ENCODE data around the gene ALK.

ALK gene

DNA sequence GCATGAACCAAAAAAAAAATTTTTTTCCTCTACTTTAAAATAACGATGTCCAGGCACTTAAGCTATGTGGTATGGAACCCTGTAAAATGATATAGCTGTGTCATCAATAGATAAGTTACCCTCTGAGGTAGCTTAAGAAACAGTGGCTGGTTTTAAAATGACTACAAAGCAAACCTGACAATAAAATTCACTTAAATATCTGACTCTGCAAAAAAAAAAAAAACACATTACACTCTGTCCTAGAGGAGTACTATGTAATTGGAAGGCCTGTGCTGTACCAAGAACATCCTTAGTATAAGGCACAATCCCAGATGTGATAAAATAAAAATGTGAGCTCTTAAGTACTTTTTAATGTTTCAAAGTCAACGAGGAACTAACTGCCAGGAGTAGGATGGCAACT is 322.4 kb downstream of the ALK start:
- no peak for DNase-seq

DNA sequence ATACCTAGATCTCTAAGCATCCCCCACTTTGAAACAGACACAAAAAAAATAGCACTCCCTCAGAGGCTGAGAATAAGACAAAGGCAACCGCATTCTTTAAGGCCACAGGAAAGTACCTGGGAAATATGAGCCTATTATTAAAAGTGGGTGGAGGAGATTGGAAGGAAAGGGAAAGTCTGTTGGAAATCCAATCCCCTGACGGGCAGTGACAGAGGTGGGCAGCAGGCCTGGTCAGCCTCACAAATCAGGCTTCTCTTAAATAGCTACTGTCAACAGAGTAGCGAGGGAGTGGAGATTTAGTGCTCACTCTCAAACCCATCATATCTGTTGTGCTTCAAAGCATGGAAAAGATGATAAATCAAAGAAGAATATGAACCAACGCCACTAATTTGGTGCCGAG is 324.4 kb downstream of the ALK start:
- DNase-seq = peak; percentile 70

DNA sequence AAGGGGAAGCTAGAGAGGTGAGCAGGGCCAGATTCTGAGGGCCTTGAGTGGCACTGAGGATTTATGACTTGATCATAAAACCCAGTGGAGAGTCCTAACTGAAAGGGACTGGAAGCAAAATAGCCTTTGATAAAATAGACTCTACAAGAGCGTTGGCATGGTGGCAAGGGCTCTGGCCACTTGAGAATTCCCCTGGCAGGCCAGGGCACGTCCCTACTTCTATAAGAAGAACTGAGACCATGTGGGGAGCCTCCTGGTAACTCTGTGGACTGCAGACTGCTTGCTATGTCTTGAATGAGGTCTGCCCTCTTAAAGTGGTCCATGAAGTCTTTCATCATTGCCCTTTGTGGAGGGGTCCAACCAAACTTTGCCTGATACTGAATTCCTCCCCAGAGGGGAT is 324.8 kb downstream of the ALK start:
- DNase-seq = peak; percentile 97

DNA sequence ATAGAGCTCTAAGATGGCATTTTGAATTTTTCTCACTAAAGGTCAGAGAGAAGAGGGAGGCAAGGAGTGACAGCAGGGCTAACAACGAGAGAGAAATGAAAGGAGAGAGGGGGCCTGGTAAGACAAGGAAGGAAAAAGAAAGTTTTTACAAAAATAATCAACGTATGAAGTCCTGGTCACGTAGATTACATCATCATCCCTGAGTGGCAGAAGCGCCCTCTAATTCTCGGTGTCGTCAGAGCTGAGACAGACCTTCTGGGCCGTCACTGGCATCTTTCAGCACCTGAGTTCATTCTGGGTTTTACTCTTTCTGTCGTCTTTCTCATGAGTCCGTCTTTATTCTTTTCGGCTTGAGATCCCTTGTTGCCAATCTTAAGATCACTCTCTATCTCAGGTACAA is 329.8 kb downstream of the ALK start:
- no peak for DNase-seq

DNA sequence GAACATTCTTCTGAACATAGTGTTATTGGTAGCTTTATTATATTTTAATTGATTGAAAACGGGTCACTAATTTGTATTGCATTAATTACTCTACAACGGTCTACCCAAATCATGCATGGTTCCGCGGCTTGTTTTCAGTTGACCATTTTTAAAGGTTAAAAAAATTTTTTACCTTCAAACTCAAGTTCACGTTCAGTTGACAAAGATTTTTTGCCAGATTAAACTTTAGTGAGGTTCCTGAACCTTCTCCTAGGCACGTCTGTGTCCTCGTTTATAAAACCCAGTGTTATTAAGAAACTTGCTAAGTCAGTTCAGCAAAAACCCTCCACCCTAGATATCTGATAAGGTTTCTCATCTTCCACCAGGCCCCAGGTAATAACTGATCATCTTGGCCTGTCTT is 331.2 kb downstream of the ALK start:
- no peak for DNase-seq

DNA sequence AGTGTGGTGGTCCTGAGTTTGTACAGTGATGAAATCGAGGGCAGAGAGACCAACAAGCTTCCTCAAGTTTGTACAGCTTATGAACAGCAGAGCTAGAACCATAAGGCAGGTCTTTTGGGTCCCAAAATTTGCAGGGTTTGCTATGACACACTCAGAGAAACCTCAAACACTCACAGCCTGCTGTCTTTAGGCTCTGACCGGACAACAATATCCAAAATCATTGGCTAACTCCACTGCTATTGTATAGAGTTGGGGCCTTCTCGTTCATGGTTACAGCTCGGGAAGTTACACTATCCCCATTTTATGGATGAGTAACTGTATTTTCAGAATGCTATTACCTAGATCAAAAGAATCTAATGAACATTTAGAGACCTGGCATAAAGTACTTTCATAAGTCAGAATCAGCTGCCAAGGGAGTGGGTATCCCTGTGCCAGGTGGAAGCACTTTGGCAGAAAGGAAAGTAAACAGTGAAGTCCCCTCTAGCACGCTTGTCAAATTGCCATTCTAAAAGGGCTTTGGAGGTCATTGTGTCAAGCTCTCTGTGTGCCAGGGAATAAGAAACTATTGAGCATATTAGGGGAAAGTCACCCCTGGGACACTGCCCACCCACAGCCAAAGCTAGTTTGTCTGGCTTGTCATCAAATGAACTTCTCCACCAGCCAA is 331.8 kb downstream of the ALK start:
- peak; percentile 74 for DNase-seq

DNA sequence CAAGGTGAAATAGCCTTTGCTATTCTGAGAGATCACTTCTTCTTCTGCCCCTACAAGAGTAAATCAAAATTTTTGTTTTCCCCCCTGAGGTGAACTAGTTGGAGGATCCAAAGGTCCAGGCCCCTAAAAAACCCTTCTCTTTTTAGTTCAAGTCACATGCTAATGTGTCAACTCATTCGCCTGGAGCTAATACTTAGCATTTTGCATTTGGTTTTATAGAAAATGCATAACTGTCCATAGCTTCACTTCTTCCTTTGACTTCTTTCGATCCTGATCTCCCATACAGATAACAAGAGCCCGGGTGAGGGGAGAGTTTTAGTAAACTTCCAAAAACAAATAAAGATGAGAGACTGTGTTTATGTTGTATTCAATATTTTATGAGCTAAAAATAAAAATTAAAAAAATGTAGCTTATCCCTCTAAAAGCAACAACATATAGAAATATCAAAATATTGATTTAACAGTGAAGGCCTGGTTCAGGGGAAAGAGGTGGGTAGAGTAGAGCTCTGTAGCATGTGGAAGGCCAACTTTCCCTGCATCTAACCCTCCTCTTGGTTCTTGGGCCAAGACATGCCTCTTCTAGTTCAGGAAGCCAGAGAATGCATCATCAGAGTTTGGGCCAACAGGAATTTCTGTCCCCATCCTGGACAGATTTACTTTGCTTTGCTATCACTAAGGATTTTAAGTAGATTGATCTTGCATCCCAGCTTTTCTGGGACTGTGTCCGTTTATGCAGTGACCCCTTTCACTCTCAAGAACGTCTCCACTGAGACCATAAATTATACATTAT is 333.8 kb downstream of the ALK start:
- no peak for DNase-seq

DNA sequence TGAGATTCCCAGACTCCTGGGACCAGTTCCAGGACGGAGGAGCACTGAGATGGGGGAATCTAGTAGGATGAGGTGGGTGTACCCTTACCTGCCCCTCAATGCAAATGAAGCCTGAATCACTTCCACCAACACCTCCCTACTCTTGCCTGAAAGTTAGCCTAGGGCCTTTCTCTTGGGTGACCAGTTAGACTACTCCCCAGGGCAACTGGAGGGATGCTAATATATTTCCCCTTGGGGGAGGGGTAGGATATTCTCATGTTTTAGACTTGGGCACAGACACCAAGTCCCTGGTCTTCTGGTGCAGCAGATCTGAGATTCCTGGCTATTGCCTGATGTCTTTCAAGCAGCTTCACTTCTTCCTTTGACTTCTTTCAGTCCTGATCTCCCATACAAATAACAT is 334.5 kb downstream of the ALK start:
- no peak for DNase-seq

DNA sequence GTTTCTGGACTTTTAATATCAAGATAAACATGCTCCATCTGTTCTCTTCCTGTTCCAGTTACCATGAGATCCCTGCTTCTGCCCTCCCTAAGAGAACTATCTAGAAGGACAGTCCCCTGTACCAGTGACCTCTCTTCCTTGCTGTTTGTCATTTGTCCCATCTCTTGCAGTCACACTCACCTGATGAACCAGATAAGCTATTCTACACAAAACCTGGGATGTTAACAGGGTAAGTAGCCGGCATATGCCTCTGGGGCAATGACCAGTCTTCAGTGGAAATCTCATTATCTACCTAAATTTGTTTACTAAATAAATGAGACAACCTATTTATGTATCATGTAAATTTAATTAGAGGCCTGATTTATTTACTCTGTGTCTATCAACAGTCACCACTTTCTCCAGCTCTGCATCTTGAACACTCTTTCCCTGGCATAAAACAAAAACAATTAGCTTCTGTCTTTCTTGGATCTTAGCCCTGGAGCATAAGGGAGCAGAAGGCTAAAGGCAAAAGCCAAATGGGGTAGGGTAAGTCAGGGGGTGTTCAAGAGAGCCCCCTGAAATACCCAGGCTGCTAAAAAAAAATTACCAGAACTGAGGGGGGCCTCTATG is 337.7 kb downstream of the ALK start:
- DNase-seq = no peak

DNA sequence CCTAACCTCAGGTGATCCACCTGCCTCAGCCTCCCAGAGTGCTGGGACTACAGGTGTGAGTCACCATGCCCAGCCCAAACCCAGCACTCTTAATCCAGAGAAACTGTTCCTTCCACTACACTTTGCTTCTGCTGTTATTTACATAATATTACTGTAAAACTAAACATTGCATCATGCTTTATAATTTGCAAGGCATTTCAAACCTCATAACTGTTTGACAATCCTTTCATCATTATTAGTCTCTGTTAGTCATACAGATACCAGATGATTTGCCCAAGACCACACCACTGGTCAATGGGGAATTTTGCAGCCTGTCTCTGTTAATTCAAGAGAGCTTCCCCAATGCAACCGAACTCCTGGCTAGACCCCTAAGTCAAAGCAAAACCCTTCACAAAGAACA is 338.3 kb downstream of the ALK start:
- DNase-seq = no peak

DNA sequence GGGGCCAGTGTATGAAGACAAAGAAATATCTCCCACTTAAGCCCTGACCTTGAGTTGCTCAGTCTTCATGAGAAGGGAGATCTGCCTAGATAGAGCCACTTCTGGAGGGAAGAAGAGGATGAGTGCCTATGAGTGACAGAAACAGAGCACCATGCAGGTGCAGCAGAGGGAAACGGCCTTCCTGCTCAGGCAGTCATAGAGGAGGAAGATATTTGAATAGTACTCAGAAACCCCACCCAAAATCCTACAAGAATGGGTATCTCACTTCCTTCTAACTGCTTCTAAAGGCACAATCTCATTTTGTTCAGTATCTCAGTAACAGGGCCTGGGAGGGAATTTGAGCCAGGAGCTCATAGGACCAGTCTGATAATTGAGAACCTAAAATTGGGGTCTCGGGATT is 339.3 kb downstream of the ALK start:
- DNase-seq = peak; percentile 9

DNA sequence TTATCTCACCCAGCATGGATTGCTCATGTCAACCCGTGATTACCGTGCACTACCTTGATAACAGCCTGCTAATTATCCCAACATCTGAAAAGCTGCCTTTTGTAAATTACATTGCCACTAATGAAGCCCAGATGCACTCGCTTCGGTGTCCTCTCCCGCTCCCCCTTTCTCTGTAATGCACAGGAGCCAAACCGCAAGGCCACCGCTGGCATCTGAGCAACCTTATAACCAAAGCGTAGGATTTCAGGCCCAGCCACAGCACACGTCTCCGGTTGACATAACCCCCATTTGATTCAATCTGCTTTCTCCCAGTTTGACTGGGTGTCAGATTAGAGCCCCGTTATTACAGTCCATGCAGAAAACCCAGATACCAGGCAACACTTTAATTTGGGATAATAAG is 341.2 kb downstream of the ALK start:
- DNase-seq = no peak

DNA sequence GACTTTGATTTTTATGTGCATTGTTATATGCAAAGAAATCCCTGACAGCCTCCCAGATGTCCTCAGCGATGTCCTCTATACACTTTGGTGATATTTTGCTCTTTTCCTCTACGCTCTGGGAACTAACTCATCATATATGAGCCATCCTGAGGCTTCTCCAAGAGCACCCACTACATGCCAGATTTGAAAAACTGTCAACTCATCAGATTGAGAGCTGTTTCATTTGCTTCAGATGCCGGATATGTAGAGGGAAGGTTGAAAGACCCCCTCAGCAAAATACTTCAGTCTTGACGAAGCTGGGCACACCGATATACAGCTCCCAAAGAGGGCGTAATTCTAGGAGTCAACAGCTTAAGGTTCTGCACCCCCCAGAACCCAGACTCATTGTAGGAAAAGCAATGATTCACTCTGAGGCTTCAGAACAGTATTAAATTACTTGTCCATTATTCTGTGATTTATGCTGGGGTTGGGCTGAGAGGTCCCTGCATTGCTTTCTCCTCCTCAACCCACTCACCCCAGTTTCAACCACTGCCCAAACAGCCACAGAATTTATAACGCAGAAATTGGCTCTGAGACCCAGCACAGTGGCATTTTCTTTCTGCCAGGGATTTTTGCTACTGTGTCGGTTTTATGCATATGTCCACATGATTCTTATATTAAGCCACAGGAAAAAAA is 341.8 kb downstream of the ALK start:
- DNase-seq = no peak

DNA sequence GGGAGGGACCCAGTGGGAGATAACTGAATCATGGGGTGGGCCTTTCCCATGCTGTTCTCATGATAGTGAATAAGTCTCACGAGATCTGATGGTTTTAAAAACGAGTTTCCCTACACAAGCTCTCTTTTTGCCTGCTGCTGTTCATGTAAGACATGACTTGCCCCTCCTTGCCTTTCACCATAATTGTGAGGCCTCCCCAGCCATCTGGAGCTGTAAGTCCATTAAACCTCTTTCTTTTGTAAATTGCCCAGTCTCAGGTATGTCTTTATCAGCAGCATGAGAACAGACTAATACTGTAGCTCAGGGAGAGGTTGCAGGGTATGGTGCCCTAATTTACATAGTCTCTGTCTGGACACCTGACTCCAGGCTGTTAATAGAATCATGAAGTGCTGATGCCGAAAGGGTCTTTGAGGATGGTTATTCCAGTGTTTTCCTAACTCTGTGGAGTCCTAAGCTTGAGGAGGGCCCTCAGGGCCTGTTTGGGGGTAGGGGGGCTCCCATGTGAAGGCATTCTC is 343.2 kb downstream of the ALK start:
- DNase-seq = no peak

DNA sequence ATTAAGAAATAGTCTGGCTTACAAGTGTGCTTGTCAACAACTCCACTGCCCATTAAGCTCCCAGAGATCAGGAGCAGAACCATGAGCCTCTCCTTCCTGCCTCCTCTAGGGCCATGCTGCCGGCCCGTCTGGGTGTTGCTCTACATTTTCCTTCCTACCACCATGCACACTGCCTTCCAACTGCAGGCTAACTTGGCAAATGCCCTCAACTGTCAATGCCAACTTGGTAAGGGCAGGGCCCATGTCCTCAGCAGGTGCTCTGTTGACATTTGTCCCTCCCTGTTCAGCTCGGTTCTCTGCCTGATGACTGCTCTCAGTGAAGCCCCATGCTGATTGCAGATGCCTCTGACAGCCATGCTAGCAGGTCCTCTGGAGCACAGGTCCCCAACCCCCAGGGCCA is 345.2 kb downstream of the ALK start:
- DNase-seq = no peak

DNA sequence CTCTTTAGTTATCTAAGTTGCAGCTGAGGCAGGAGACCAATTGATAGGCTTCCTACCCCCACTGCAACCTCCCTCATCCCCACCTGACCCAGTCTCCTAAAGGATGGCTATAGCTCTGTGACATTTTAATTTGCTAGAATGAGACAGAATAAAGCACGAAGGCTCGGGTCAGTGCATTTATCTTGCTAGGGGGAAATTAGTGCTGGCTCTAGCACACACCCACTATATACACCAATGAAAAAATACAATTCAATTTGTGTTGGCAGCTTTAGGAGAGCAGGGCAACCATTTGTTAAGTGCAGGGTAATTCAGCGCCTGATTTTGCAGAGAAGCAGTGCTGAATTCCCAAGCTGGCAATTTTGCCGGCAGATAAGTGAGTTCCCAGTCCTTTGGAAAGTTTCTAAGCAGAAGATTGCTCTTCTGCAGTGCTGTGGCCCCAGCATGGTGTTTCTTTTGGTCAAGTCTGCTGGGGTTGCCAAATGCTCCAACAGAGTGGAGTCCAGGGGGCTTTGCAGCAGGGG is 346.0 kb downstream of the ALK start:
- no peak for DNase-seq

DNA sequence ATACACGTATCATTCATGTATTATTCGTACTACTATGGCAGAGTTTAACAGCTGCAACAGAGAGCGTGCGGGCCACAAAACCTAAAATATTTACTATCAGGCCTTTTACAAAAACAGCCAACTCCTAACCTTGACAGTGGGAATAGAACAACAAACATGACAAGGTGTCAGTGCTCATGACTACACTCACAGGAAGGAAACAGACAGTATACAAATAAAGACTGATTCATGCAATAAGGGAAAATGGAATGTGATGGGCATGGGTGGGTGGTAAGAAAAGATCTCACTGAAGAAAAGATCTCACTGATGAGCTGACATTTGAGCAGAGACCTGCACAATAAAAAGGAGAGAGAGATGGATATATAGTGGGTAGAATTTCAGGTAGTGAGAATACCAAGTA is 347.8 kb downstream of the ALK start:
- no peak for DNase-seq

DNA sequence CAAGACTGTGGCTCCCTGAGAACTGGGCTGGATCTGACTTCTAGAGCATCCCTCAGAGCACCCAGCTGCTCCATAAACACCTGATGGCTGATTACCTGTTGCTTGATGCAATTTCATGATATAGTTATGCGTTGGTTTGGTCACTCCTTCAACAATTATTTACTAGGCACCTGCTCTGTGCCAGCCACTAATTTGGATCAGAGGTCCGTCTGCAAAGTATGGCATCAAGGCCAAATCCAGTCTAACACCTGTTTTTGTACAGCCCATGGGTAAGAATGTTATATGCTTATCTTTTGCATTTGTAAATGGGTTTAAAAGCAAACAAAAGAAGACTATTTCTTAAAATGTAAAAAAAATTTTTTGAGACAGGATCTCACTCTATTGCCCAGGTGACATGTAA is 348.2 kb downstream of the ALK start:
- no peak for DNase-seq

DNA sequence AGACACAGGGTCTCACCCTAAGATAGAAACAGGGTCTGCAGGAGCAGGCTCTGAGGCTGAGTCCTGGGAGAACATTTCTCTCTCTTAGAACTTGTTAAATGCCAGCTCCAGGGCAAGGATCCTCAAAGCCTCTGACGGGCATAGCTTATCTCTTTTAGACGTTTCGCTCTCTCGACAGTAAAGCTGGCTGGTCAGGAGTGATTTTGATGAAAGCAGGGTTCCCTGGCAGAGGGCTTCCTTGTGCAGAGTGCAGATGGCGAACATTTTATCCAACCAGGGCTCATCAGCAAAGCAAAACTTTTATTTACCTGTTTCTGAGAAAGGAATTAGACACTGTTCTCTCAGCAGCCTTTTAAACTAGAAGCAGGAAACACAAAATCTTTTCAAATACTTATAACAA is 350.8 kb downstream of the ALK start:
- DNase-seq = no peak

DNA sequence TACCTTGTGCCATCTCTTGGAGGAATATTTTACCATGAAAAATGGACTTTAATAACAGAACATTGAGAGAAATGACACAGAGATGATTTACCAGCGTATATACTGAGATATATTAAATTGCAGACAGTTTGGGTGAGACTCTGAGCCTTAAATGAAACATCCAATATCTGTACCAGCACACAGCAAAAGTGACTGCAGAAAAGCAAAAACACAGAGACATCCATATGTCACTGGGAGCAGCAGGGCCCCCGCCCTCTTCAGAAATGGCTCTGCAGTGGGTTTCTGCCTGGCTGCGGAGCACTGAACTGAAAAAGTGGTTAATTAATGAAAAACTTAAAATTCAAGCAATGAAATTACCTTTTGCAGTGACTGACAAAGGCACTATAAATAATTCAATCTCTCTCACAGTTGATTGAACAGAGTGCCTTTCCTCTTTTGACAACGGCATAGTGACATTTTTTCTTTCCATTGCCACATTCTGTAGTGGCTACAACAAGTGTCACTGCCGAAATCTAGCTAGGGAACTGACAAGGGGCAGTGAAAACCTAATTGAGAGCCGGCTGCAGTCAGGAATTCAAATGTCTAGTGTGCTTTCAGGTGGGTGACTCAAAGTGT is 353.4 kb downstream of the ALK start:
- DNase-seq = no peak

DNA sequence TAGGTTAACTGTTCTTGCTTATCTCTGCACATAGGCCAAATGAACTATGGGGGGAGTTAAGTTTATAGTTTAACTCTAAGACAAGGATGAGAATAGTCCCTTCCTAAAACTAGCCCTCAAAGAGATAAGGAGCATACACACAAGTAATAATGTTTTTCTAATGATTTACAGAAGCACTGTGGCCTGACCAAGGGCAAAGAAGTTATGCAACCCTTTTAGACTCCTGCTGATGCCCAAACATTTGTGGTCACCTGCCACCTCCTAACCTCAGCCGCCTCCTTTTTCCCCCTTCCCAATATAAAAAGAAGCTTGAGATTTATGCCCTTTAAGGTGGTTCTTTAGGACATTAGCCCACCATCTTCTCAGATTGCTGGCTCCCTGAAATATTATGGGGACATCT is 357.7 kb downstream of the ALK start:
- no peak for DNase-seq

DNA sequence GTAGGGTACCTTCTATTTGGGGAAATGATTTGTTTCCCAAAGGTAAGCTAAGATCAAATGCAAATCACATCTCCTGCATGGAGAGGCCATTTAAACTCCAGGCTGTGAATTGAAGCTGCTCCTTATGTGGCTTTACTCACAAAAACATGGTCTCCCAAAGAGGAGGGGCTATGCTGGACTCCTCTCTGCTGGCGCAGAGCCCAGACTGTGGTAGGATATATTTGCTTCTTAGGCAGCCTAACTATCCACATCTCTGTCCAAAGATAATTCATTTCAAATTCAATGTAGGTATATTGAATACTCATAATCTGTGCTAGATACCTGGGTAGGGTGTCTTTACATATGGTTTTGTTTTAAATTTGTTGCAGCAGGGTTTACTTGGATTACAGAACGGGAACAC is 358.5 kb downstream of the ALK start:
- peak; percentile 55 for DNase-seq

DNA sequence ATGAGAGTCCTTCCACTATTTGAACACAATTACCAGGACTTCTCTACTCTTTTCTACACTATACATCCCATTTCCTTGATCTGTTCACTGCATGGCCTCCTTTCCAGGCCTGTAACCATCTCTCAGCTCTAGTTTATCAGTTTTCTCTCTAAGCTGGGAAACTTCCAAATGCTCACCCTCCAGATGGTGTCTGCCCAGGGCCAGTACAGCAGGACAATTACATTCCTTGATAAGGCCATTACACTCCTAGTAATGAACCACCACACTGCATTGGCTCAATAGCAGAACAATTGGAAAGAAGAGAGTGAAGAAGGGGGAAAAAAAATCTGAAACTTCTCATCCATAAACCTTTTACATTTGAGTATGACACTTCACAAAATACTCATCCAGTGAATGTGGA is 359.1 kb downstream of the ALK start:
- no peak for DNase-seq
